GM21528 (cell line): ENCODE results near the gene SMYD3.
"Not testable (repeated sequence)": the region's sequence is repeated elsewhere in the genome, so short reads cannot be mapped to it uniquely, and the experiment has no call there.

ENCODE experiments used
- ATAC-seq: cut with Tn5 transposase; IDR thresholded peaks from one replicate; pipeline ENCODE4 v1.9.1; 2021; ENCODE audit warnings: mild to moderate bottlenecking, moderate library complexity; ENCODE audit not compliant: unreplicated experiment, low FRiP score

The SMYD3 gene

GRCh38 chr1:245771511-245772281, 735.4 kb downstream of the SMYD3 start:
- no peak for ATAC-seq

- no peak for ATAC-seq
These were observed 736.9 kb downstream of the SMYD3 start for GRCh38 chr1:245770156-245770555.

GRCh38 chr1:245768596-245768995, 738.5 kb downstream of the SMYD3 start:
- no peak for ATAC-seq

GRCh38 chr1:245765230-245766000, 741.7 kb downstream of the SMYD3 start:
- no peak for ATAC-seq

- ATAC-seq = no peak
These were observed 743.2 kb downstream of the SMYD3 start for GRCh38 chr1:245763873-245764331.

- ATAC-seq = no peak
These were observed 744.6 kb downstream of the SMYD3 start for GRCh38 chr1:245762396-245762910.

- no peak for ATAC-seq
These were observed 746.8 kb downstream of the SMYD3 start for GRCh38 chr1:245760301-245760700.

GRCh38 chr1:245754463-245754961, 752.6 kb downstream of the SMYD3 start:
- ATAC-seq = no peak

- ATAC-seq = no peak
These were observed 753.3 kb downstream of the SMYD3 start for GRCh38 chr1:245753807-245754206.

- ATAC-seq = no peak
These were observed 754.5 kb downstream of the SMYD3 start for GRCh38 chr1:245752561-245752960.

- no peak for ATAC-seq
These were observed 755.2 kb downstream of the SMYD3 start for GRCh38 chr1:245751726-245752470.

- ATAC-seq = no peak
These were observed 756.0 kb downstream of the SMYD3 start for GRCh38 chr1:245751116-245751515.

- no peak for ATAC-seq
These were observed 756.8 kb downstream of the SMYD3 start for GRCh38 chr1:245750261-245750660.

- ATAC-seq = no peak
These were observed 758.0 kb downstream of the SMYD3 start for GRCh38 chr1:245749053-245749452.

GRCh38 chr1:245748646-245749045, 758.4 kb downstream of the SMYD3 start:
- no peak for ATAC-seq

GRCh38 chr1:245748240-245748639, 758.8 kb downstream of the SMYD3 start:
- ATAC-seq = no peak

- ATAC-seq = no peak
These were observed 764.2 kb downstream of the SMYD3 start for GRCh38 chr1:245742896-245743295.

GRCh38 chr1:245740336-245740735, 766.7 kb downstream of the SMYD3 start:
- ATAC-seq = not testable (repeated sequence)

GRCh38 chr1:245730801-245731200, 776.3 kb downstream of the SMYD3 start:
- no peak for ATAC-seq

GRCh38 chr1:245728035-245728434, 779.0 kb downstream of the SMYD3 start:
- ATAC-seq = not testable (repeated sequence)

GRCh38 chr1:245721488-245721887, 785.6 kb downstream of the SMYD3 start:
- ATAC-seq = no peak
